EH (cell line): Measurements from ENCODE around the gene RPL13A.

Source experiments
- DNase-seq: peaks from one replicate; pipeline ENCODE4 v3.0.0-alpha.2; 2015; ENCODE audit warnings: low read depth

The RPL13A gene

GRCh38 chr19:49507803-49508494 lies 20.5 kb downstream of the RPL13A start:
- DNase-seq, result no peak

- DNase-seq, result peak; percentile 41
These were observed 25.8 kb downstream of the RPL13A start for GRCh38 chr19:49512970-49513745.

- DNase-seq, result no peak
These were observed 26.3 kb downstream of the RPL13A start for GRCh38 chr19:49513746-49514118.

- DNase-seq, result no peak
These were observed 26.7 kb downstream of the RPL13A start for GRCh38 chr19:49514151-49514550.

- DNase-seq, result no peak
These were observed 28.4 kb downstream of the RPL13A start for GRCh38 chr19:49515767-49516166.

GRCh38 chr19:49518033-49518432 lies 30.6 kb downstream of the RPL13A start:
- no peak for DNase-seq

GRCh38 chr19:49520705-49521319 lies 33.4 kb downstream of the RPL13A start:
- DNase-seq, result no peak

GRCh38 chr19:49524812-49525455 lies 37.5 kb downstream of the RPL13A start:
- no peak for DNase-seq

GRCh38 chr19:49528211-49528771 lies 40.9 kb downstream of the RPL13A start:
- peak; percentile 84 for DNase-seq

- no peak for DNase-seq
These were observed 43.3 kb downstream of the RPL13A start for GRCh38 chr19:49530708-49531107.

- DNase-seq, result peak; percentile 62
These were observed 46.4 kb downstream of the RPL13A start for GRCh38 chr19:49533551-49534488.

GRCh38 chr19:49534632-49535385 lies 47.4 kb downstream of the RPL13A start:
- DNase-seq, result no peak

GRCh38 chr19:49536921-49537462 lies 49.6 kb downstream of the RPL13A start:
- DNase-seq, result no peak

GRCh38 chr19:49538643-49539042 lies 51.2 kb downstream of the RPL13A start:
- no peak for DNase-seq

- no peak for DNase-seq
These were observed 52.0 kb downstream of the RPL13A start for GRCh38 chr19:49539192-49539952.
